HG02973 (cell line): ENCODE data around the gene TNS1.

Experiments
- ATAC-seq: cut with Tn5 transposase; IDR thresholded peaks from one replicate; pipeline ENCODE4 v1.9.1; 2021; ENCODE audit warnings: moderate library complexity; ENCODE audit not compliant: unreplicated experiment

The TNS1 gene

GRCh38 chr2:218002143-218002844 lies 501 bp downstream of the TNS1 start:
- ATAC-seq = no peak

GRCh38 chr2:218001629-218002028 lies 1.2 kb downstream of the TNS1 start:
- no peak for ATAC-seq

- ATAC-seq = no peak
Observed at GRCh38 chr2:218000136-218000535, 2.7 kb downstream of the TNS1 start.

- ATAC-seq = no peak
Observed at GRCh38 chr2:217999595-217999959, 3.2 kb downstream of the TNS1 start.

GRCh38 chr2:217998926-217999594 lies 3.7 kb downstream of the TNS1 start:
- ATAC-seq = no peak

GRCh38 chr2:217997510-217997909 lies 5.3 kb downstream of the TNS1 start:
- ATAC-seq = no peak

GRCh38 chr2:217996361-217996760 lies 6.4 kb downstream of the TNS1 start:
- no peak for ATAC-seq

- no peak for ATAC-seq
Observed at GRCh38 chr2:217995731-217996231, 7.0 kb downstream of the TNS1 start.

- ATAC-seq = no peak
Observed at GRCh38 chr2:217994776-217995274, 8.0 kb downstream of the TNS1 start.

- no peak for ATAC-seq
Observed at GRCh38 chr2:217993817-217994463, 8.9 kb downstream of the TNS1 start.

GRCh38 chr2:217993138-217993537 lies 9.7 kb downstream of the TNS1 start:
- ATAC-seq = no peak

GRCh38 chr2:217992061-217992460 lies 10.7 kb downstream of the TNS1 start:
- ATAC-seq = no peak

- ATAC-seq = no peak
Observed at GRCh38 chr2:217990791-217991465, 11.9 kb downstream of the TNS1 start.

GRCh38 chr2:217990389-217990788 lies 12.4 kb downstream of the TNS1 start:
- ATAC-seq = no peak

- ATAC-seq = no peak
Observed at GRCh38 chr2:217989221-217989948, 13.4 kb downstream of the TNS1 start.

GRCh38 chr2:217988840-217989204 lies 14.0 kb downstream of the TNS1 start:
- no peak for ATAC-seq

- no peak for ATAC-seq
Observed at GRCh38 chr2:217988014-217988839, 14.6 kb downstream of the TNS1 start.

GRCh38 chr2:217987391-217987790 lies 15.4 kb downstream of the TNS1 start:
- no peak for ATAC-seq

GRCh38 chr2:217986256-217986961 lies 16.4 kb downstream of the TNS1 start:
- ATAC-seq = no peak
